Brain microvascular endothelial cell (primary cell): ENCODE results near the gene RNF186.

Experiments
- DNase-seq: peaks from one replicate; pipeline ENCODE4 v3.0.0-alpha.2; 2020
- H3K27ac ChIP-seq: fragments of 250-450 bp; sonication (Bioruptor Pico); 2 replicates; pipeline ENCODE4 v1.5.1; 2020; ENCODE audit warnings: mild to moderate bottlenecking, moderate library complexity
- H3K27me3 ChIP-seq: fragments of 250-450 bp; sonication (Bioruptor Pico); replicated peaks from 2 replicates; pipeline ENCODE4 v1.5.1; 2020; ENCODE audit warnings: mild to moderate bottlenecking
- H3K36me3 ChIP-seq: fragments of 250-450 bp; sonication (Bioruptor Pico); replicated peaks from 2 replicates; pipeline ENCODE4 v1.5.1; 2020; ENCODE audit warnings: mild to moderate bottlenecking
- H3K4me3 ChIP-seq: 2 replicates; pipeline ENCODE4 v1.5.1; 2011; ENCODE audit warnings: low read depth, mild to moderate bottlenecking, control low read depth, low read length, moderate library complexity
- in situ Hi-C: cut with HindIII; loops from 2 replicates; pipeline ENCODE4 v1.10.0; 2017; ENCODE audit warnings: low sequenced_read_pairs, low pct_ligation_motif_present
- TF ChIP-seq, protein P1 (sequence below): IDR thresholded peaks from 2 replicates; pipeline ENCODE4 v1.5.1; 2011; ENCODE audit warnings: low read depth, mild to moderate bottlenecking, moderate library complexity, low read length, control low read depth, inconsistent platforms; ENCODE audit errors: missing control alignments

RNF186 gene

DNA sequence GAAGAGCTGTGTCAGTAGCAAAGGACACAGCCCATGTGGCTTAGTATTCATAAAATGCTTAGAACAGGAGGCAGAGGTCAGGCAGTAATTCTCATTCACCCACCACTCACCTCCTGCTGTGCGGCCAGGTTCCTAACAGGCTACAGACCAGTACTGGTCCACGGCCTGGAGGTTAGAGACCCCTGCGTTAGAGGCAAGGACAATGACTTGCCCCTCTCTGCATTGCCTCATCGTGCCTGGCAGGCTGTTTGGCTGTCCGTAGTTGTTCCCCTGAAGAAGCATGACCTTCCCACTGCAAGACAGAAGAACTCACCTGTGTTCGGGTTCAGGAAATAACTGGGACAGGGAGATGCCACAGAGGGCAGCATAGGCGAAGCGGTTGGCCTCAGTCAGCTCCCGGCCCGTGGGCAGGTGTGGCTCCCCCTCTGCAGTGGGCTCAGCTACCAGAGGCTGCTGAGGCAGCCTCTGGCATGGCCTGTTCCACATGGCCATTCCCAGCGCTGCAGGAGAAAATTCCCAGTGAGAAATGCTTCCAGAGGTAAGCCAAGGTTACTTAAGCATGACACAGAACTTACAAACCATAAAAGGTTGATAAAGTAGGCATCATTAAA is 34.7 kb downstream of the RNF186 start:
- in situ Hi-C loops = no loop called here
- Histone ChIP-seq H3K36me3 (no peaks in the 10 kb centered on the region), H3K27ac (no peak overlapping the region), H3K27me3 (no peaks in the 10 kb centered on the region), H3K4me3 (no peak overlapping the region)
- TF ChIP-seq, protein P1, sequence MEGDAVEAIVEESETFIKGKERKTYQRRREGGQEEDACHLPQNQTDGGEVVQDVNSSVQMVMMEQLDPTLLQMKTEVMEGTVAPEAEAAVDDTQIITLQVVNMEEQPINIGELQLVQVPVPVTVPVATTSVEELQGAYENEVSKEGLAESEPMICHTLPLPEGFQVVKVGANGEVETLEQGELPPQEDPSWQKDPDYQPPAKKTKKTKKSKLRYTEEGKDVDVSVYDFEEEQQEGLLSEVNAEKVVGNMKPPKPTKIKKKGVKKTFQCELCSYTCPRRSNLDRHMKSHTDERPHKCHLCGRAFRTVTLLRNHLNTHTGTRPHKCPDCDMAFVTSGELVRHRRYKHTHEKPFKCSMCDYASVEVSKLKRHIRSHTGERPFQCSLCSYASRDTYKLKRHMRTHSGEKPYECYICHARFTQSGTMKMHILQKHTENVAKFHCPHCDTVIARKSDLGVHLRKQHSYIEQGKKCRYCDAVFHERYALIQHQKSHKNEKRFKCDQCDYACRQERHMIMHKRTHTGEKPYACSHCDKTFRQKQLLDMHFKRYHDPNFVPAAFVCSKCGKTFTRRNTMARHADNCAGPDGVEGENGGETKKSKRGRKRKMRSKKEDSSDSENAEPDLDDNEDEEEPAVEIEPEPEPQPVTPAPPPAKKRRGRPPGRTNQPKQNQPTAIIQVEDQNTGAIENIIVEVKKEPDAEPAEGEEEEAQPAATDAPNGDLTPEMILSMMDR = no peak
- DNase-seq = no peak

DNA sequence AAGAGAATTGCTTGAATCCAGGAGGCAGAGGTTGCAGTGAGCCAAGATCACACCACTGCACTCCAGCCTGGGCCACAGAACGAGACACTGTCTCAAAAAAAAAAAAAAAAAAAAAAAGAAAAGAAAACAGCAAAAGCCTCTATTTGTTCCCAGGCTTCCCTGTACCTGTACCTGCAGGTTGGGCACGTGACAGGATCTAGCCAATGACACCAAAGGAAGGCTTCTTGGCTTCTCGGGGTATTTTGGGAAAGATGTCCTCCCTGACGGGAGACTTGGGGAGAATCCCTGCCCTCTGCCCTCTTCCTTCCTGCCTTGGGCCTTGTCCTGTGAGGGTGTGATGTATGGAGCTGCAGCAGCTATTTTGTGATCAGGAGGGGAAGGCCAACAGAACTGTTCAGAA is 38.1 kb downstream of the RNF186 start:
- H3K4me3 ChIP-seq = no peak overlapping the region
- no peaks in the 10 kb centered on the region for H3K27me3 ChIP-seq
- TF ChIP-seq, protein P1 = no peak
- no peak overlapping the region for H3K27ac ChIP-seq
- DNase-seq = no peak
- H3K36me3 ChIP-seq = no peaks in the 10 kb centered on the region
- in situ Hi-C loops = no loop called here

DNA sequence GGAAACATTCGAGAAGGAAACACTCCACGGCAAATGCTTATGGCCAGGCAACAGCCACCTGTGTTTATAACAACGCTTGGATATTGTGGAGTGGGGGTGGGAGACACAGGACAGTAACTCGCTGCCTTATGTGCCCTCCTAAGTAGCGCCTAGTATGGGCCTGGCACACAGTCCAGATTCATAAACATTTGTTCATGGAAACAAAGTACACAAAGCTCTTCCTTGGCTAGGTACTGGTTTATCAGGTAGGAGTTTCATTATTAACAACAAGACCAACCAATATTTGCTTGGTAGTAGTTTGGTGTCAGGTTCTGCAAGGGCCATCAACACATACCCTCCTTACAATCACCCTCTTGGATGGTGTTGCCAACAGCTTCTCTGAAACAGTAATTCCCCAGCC is 38.8 kb downstream of the RNF186 start:
- DNase-seq = no peak
- Histone ChIP-seq H3K36me3 (no peaks in the 10 kb centered on the region), H3K27ac (no peak overlapping the region), H3K4me3 (no peak overlapping the region), H3K27me3 (no peaks in the 10 kb centered on the region)
- TF ChIP-seq, protein P1 = no peak
- in situ Hi-C loops = no loop called here

DNA sequence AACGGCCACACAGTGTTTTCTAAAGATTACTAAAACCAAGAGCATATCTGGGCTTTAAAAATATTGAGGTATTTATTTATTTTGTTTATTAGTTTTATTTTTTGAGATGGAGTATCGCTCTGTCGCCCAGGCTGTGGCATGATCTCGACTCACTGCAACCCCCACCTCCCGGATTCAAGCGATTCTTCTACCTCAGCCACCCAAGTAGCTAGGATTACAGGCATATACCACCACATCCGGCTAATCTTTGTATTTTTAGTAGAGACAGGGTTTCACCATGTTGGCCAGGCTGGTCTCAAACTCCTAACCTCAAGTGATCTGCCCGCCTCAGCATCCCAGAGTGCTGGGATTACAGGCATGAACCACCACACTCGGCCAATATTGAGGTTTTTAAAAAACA is 39.3 kb downstream of the RNF186 start:
- Histone ChIP-seq H3K36me3 (no peaks in the 10 kb centered on the region), H3K27me3 (no peaks in the 10 kb centered on the region), H3K27ac (no peak overlapping the region), H3K4me3 (no peak overlapping the region)
- TF ChIP-seq, protein P1 = no peak
- in situ Hi-C loops = no loop called here
- no peak for DNase-seq

DNA sequence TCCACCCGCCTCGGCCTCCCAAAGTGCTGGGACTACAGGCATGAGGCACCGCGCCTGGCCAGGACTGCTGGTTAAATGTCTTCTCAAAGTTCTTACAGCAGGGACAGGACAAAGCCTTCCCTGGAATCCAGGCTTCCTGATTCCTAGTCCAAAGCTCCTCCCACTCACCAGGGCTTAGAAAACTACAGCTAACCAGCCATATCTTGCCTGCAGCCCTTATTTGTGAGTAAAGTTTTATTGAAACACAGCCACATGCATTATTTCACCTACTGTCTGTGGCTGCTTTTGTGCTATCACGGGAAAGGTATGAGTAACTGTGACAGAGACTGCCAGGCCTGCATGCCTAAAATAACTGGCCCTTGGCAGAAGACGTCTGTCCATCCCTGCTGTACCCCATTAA is 39.8 kb downstream of the RNF186 start:
- DNase-seq = no peak
- Histone ChIP-seq H3K27ac (no peak overlapping the region), H3K27me3 (no peaks in the 10 kb centered on the region), H3K36me3 (no peaks in the 10 kb centered on the region), H3K4me3 (no peak overlapping the region)
- TF ChIP-seq, protein P1 = no peak
- in situ Hi-C loops = no loop called here

DNA sequence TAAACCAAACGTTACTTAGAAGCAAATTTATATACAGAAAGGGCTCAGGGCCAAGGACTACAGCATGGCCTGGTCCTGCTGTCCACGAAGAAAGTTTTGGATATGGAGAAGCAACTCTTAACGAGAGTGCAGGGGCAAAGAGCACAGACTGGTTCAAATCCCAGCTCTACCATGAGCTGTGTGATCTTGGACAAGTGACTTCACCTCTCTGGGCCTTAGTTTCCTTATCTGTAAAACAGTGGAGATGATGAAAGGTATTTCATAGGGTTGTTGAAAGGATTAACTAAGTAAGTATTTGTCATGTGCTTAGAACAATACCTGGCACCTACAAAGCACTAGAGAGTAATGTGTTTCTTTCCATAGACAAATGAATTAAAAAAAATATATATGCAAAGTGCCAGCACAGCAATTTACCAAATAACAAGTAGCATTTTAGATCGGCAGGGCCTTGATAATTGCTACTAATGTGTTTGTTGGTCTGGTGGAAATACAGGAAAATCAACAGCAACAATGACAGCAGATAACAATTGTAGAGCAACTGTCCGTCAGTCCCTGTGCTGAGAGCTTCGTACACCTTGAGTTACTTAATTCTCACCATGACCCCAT is 40.8 kb downstream of the RNF186 start:
- no peak overlapping the region for H3K4me3 ChIP-seq
- H3K27ac ChIP-seq = no peak overlapping the region
- no peaks in the 10 kb centered on the region for H3K27me3 ChIP-seq
- TF ChIP-seq, protein P1 = no peak
- no peak for DNase-seq
- no peaks in the 10 kb centered on the region for H3K36me3 ChIP-seq
- in situ Hi-C loops = no loop called here
